CD4-positive, CD25-positive, alpha-beta regulatory T cell (primary cell): Measurements from ENCODE around the gene EPDR1. TPM values are rescaled to one million over a fixed set of nuclear protein-coding genes. Genes with fewer than 3 reads are reported as not detected.
"Not testable (repeated sequence)": the region's sequence is repeated elsewhere in the genome, so short reads cannot be mapped to it uniquely, and the experiment has no call there.

ENCODE experiments used
- ATAC-seq, 2 donors: fragments of 150-1000 bp; cut with Tn5 transposase; one replicate each; pipeline ENCODE4 v1.10.0; 2021; ENCODE audit warnings: low read depth in 2 of 2, moderate number of reproducible peaks in 2 of 2, moderate library complexity in 1 of 2
- DNase-seq, 3 donors: peaks; one replicate each; pipeline versions ENCODE4 v3.0.0 to v3.0.0-alpha.2; 2012 to 2022; ENCODE audit warnings: mixed read lengths in 1 of 3
- H3K27ac ChIP-seq: one replicate; pipeline ENCODE4 v1.7.0; 2013; ENCODE audit warnings: mild to moderate bottlenecking, low read length; ENCODE audit not compliant: insufficient read depth, poor library complexity, severe bottlenecking
- H3K27me3 ChIP-seq: one replicate; pipeline ENCODE4 v1.7.0; 2013; ENCODE audit warnings: low read length; ENCODE audit not compliant: control insufficient read depth, insufficient read depth
- H3K36me3 ChIP-seq: one replicate; pipeline ENCODE4 v1.7.0; 2013; ENCODE audit warnings: mild to moderate bottlenecking, low read length, moderate library complexity; ENCODE audit not compliant: control insufficient read depth, insufficient read depth
- H3K4me1 ChIP-seq: 2 replicates; pipeline ENCODE4 v1.7.0; 2013; ENCODE audit warnings: mild to moderate bottlenecking, low read length; ENCODE audit not compliant: insufficient read depth, control insufficient read depth, poor library complexity, severe bottlenecking
- H3K4me3 ChIP-seq: one replicate; pipeline ENCODE4 v1.7.0; 2013; ENCODE audit warnings: low read depth, mild to moderate bottlenecking, low read length, moderate library complexity
- H3K9me3 ChIP-seq, 2 experiments: 1 replicate in 1 of 2; 2 replicates in 1 of 2; pipeline ENCODE4 v1.7.0; 2013; ENCODE audit warnings: low read length in 2 of 2, mild to moderate bottlenecking in 1 of 2, moderate library complexity in 1 of 2; ENCODE audit not compliant: control insufficient read depth in 2 of 2
- H3K27ac Mint-ChIP-seq, 3 donors: one replicate each; pipeline ENCODE4 v1.8.0; 2020 to 2022; ENCODE audit warnings: mild to moderate bottlenecking in 3 of 3, mixed read lengths in 3 of 3, moderate library complexity in 2 of 3
- H3K27me3 Mint-ChIP-seq: one replicate; pipeline ENCODE4 v1.8.0; 2022; ENCODE audit warnings: mild to moderate bottlenecking, mixed read lengths
- H3K36me3 Mint-ChIP-seq: one replicate; pipeline ENCODE4 v1.8.0; 2020; ENCODE audit warnings: mixed read lengths
- H3K4me1 Mint-ChIP-seq, 4 donors: one replicate each; pipeline ENCODE4 v1.8.0; 2020 to 2022; ENCODE audit warnings: mixed read lengths in 4 of 4, mild to moderate bottlenecking in 1 of 4
- H3K4me3 Mint-ChIP-seq, 4 donors: one replicate each; pipeline ENCODE4 v1.8.0; 2020 to 2022; ENCODE audit warnings: mild to moderate bottlenecking in 4 of 4, mixed read lengths in 4 of 4, moderate library complexity in 3 of 4
- H3K9me3 Mint-ChIP-seq, 7 donors: one replicate each; pipeline ENCODE4 v1.8.0; 2020 to 2022; ENCODE audit warnings: mixed read lengths in 7 of 7, mild to moderate bottlenecking in 3 of 7, moderate library complexity in 2 of 7
- polyA plus RNA-seq, 4 donors: library from polyadenylated mRNA; unstranded; fragments of 300-500 nt; fragmentation: Illumina TruSeq; gene quantifications; one replicate each; pipeline ENCODE4 v1.2.3, GENCODE V29; 2021
- total RNA-seq: library from RNA; stranded (reverse); gene quantifications from one replicate; pipeline ENCODE4 v1.2.3, GENCODE V29; 2022

Gene EPDR1
- total and polyA plus RNA-seq, 5 donors from 2014 or later, result 0.10 TPM; not detected in 4

GRCh38 chr7:37947138-37947940 is 26.9 kb downstream of the EPDR1 start:
- DNase-seq (no peak), ATAC-seq (no peak)
- Mint-ChIP-seq H3K27me3 (no peaks in the 10 kb centered on the region), H3K27ac (no peak overlapping the region), H3K4me1 (no peaks in the 10 kb centered on the region), H3K4me3 (no peak overlapping the region), H3K36me3 (no peaks in the 10 kb centered on the region), H3K9me3 (peaks cover 0 to 5% (median 0%) of the 10 kb centered on the region in 7 donors)
- Histone ChIP-seq H3K36me3 (no peaks in the 10 kb centered on the region), H3K27ac (no peak overlapping the region), H3K27me3 (no peaks in the 10 kb centered on the region), H3K4me1 (no peaks in the 10 kb centered on the region), H3K9me3 (no peaks in the 10 kb centered on the region), H3K4me3 (no peak overlapping the region)

GRCh38 chr7:37947941-37948210 is 27.4 kb downstream of the EPDR1 start:
- ATAC-seq (no peak), DNase-seq (no peak)
- Mint-ChIP-seq H3K4me1 (no peaks in the 10 kb centered on the region), H3K4me3 (no peak overlapping the region), H3K27ac (no peak overlapping the region), H3K36me3 (no peaks in the 10 kb centered on the region), H3K9me3 (peaks cover 0 to 5% (median 0%) of the 10 kb centered on the region in 7 donors), H3K27me3 (no peaks in the 10 kb centered on the region)
- no peaks in the 10 kb centered on the region for H3K36me3 ChIP-seq
- no peak overlapping the region for H3K4me3 ChIP-seq
- H3K4me1 ChIP-seq, result no peaks in the 10 kb centered on the region
- H3K27me3 ChIP-seq, result no peaks in the 10 kb centered on the region
- H3K9me3 ChIP-seq, result no peaks in the 10 kb centered on the region
- no peak overlapping the region for H3K27ac ChIP-seq

GRCh38 chr7:37952240-37952639 is 31.8 kb downstream of the EPDR1 start:
- no peaks in the 10 kb centered on the region for H3K27me3 ChIP-seq
- no peaks in the 10 kb centered on the region for H3K9me3 ChIP-seq
- no peaks in the 10 kb centered on the region for H3K36me3 ChIP-seq
- H3K27me3 Mint-ChIP-seq, result no peaks in the 10 kb centered on the region
- no peak overlapping the region for H3K27ac ChIP-seq
- ATAC-seq, result no peak
- H3K4me3 Mint-ChIP-seq, result no peak overlapping the region
- H3K27ac Mint-ChIP-seq, result no peak overlapping the region
- no peaks in the 10 kb centered on the region for H3K36me3 Mint-ChIP-seq
- no peak overlapping the region for H3K4me3 ChIP-seq
- no peaks in the 10 kb centered on the region for H3K4me1 ChIP-seq
- H3K4me1 Mint-ChIP-seq, result no peaks in the 10 kb centered on the region
- DNase-seq, result no peak
- peaks cover 0 to 2% (median 0%) of the 10 kb centered on the region in 7 donors for H3K9me3 Mint-ChIP-seq

GRCh38 chr7:37954217-37954616 is 33.8 kb downstream of the EPDR1 start:
- not testable (repeated sequence) for H3K27ac Mint-ChIP-seq, H3K27me3 ChIP-seq, DNase-seq, H3K27me3 Mint-ChIP-seq, H3K9me3 ChIP-seq, H3K27ac ChIP-seq, H3K36me3 Mint-ChIP-seq, H3K4me3 ChIP-seq, H3K4me1 Mint-ChIP-seq, H3K4me1 ChIP-seq, H3K4me3 Mint-ChIP-seq, ATAC-seq, H3K36me3 ChIP-seq, H3K9me3 Mint-ChIP-seq

GRCh38 chr7:37956791-37957190 is 36.4 kb downstream of the EPDR1 start:
- Histone ChIP-seq H3K27me3 (no peaks in the 10 kb centered on the region), H3K36me3 (no peaks in the 10 kb centered on the region), H3K9me3 (no peaks in the 10 kb centered on the region), H3K4me1 (no peaks in the 10 kb centered on the region), H3K4me3 (no peak overlapping the region), H3K27ac (no peak overlapping the region)
- Mint-ChIP-seq H3K4me1 (no peaks in the 10 kb centered on the region), H3K36me3 (no peaks in the 10 kb centered on the region), H3K4me3 (no peak overlapping the region), H3K9me3 (peaks cover 0 to 3% (median 0%) of the 10 kb centered on the region in 7 donors), H3K27ac (no peak overlapping the region), H3K27me3 (no peaks in the 10 kb centered on the region)
- ATAC-seq (no peak), DNase-seq (no peak)

- Mint-ChIP-seq H3K4me1 (no peaks in the 10 kb centered on the region), H3K27ac (no peak overlapping the region), H3K4me3 (no peak overlapping the region), H3K36me3 (no peaks in the 10 kb centered on the region), H3K27me3 (no peaks in the 10 kb centered on the region), H3K9me3 (peaks cover 0 to 3% (median 0%) of the 10 kb centered on the region in 7 donors)
- no peak for ATAC-seq
- Histone ChIP-seq H3K27me3 (no peaks in the 10 kb centered on the region), H3K4me1 (no peaks in the 10 kb centered on the region), H3K4me3 (no peak overlapping the region), H3K36me3 (no peaks in the 10 kb centered on the region), H3K9me3 (no peaks in the 10 kb centered on the region), H3K27ac (no peak overlapping the region)
- no peak for DNase-seq
Measured at GRCh38 chr7:37957221-37957970, 37.0 kb downstream of the EPDR1 start.

- no peak overlapping the region for H3K4me3 Mint-ChIP-seq
- no peak overlapping the region for H3K27ac Mint-ChIP-seq
- no peak for DNase-seq
- Histone ChIP-seq H3K9me3 (no peaks in the 10 kb centered on the region), H3K4me1 (no peaks in the 10 kb centered on the region), H3K36me3 (no peaks in the 10 kb centered on the region), H3K27me3 (no peaks in the 10 kb centered on the region), H3K4me3 (no peak overlapping the region), H3K27ac (no peak overlapping the region)
- peaks cover 0 to 3% (median 0%) of the 10 kb centered on the region in 7 donors for H3K9me3 Mint-ChIP-seq
- no peak for ATAC-seq
- no peaks in the 10 kb centered on the region for H3K27me3 Mint-ChIP-seq
- H3K4me1 Mint-ChIP-seq, result no peaks in the 10 kb centered on the region
- no peaks in the 10 kb centered on the region for H3K36me3 Mint-ChIP-seq
Measured at GRCh38 chr7:37960483-37960882, 40.0 kb downstream of the EPDR1 start.

GRCh38 chr7:37961251-37961650 is 40.8 kb downstream of the EPDR1 start:
- no peak for ATAC-seq

More at GRCh38 chr7:37961251-37961650, 40.8 kb downstream of the EPDR1 start:
- H3K27ac ChIP-seq, result no peak overlapping the region
- H3K27me3 ChIP-seq, result no peaks in the 10 kb centered on the region
- H3K9me3 ChIP-seq, result no peaks in the 10 kb centered on the region
- no peaks in the 10 kb centered on the region for H3K4me1 ChIP-seq
- peaks cover 0 to 3% (median 0%) of the 10 kb centered on the region in 7 donors for H3K9me3 Mint-ChIP-seq
- H3K27me3 Mint-ChIP-seq, result no peaks in the 10 kb centered on the region
- H3K4me3 ChIP-seq, result no peak overlapping the region
- H3K4me3 Mint-ChIP-seq, result no peak overlapping the region
- H3K4me1 Mint-ChIP-seq, result no peaks in the 10 kb centered on the region
- no peak overlapping the region for H3K27ac Mint-ChIP-seq
- H3K36me3 ChIP-seq, result no peaks in the 10 kb centered on the region
- H3K36me3 Mint-ChIP-seq, result no peaks in the 10 kb centered on the region
- DNase-seq, result no peak
